HEK293T (cell line): Measurements from ENCODE around the gene PIK3CB.
A peak's percentile ranks its signal among the peaks of the same experiment; 100 is the strongest.
"Not testable (repeated sequence)": the region's sequence is repeated elsewhere in the genome, so short reads cannot be mapped to it uniquely, and the experiment has no call there.

Experiments used
- CTCF ChIA-PET: fragments of 350-600 bp; formaldehyde crosslinking; extraction: SDS; loops from one replicate; lab custom pipeline; 2021; ENCODE audit warnings: antibody characterized with exemption, inconsistent platforms; lab: Yijun Ruan, JAX
- POLR2A ChIA-PET: fragments of 350-600 bp; formaldehyde crosslinking; extraction: SDS; loops from one replicate; lab custom pipeline; 2020; ENCODE audit warnings: antibody characterized with exemption, inconsistent platforms; lab: Yijun Ruan, JAX
- DNase-seq: peaks from one replicate; pipeline ENCODE4 v3.0.0; 2012; ENCODE audit warnings: mixed read lengths; ENCODE audit errors: extremely low spot score
- ARNT ChIP-seq: fragments of 450-650 bp; IDR thresholded peaks from 2 replicates; pipeline ENCODE4 v1.6.1; 2017; ENCODE audit warnings: mild to moderate bottlenecking
- BHLHE40 ChIP-seq: fragments of 450-650 bp; IDR thresholded peaks from 2 replicates; pipeline ENCODE4 v1.6.1; 2016; ENCODE audit warnings: mild to moderate bottlenecking, moderate library complexity, borderline replicate concordance
- CTBP1 ChIP-seq: fragments of 450-650 bp; IDR thresholded peaks from 2 replicates; pipeline ENCODE4 v1.6.1; 2016; ENCODE audit warnings: borderline replicate concordance
- ELF4 ChIP-seq: fragments of 450-650 bp; IDR thresholded peaks from 2 replicates; pipeline ENCODE4 v1.6.1; 2017; ENCODE audit warnings: antibody characterized with exemption
- FOXA1 ChIP-seq: fragments of 450-650 bp; IDR thresholded peaks from 2 replicates; pipeline ENCODE4 v1.6.1; 2016; ENCODE audit warnings: mild to moderate bottlenecking
- FOXK2 ChIP-seq: fragments of 450-650 bp; IDR thresholded peaks from 2 replicates; pipeline ENCODE4 v1.6.1; 2016; ENCODE audit warnings: mild to moderate bottlenecking
- FOXM1 ChIP-seq: fragments of 450-650 bp; IDR thresholded peaks from 2 replicates; pipeline ENCODE4 v1.6.1; 2017; ENCODE audit warnings: mild to moderate bottlenecking, borderline replicate concordance
- HDGF ChIP-seq: fragments of 450-650 bp; IDR thresholded peaks from 2 replicates; pipeline ENCODE4 v1.6.1; 2017; ENCODE audit warnings: antibody characterized with exemption, borderline replicate concordance
- L3MBTL2 ChIP-seq: fragments of 450-650 bp; conservative IDR thresholded peaks from 2 replicates; pipeline ENCODE4 v1.6.1; 2016; ENCODE audit warnings: mild to moderate bottlenecking
- LEF1 ChIP-seq: fragments of 450-650 bp; IDR thresholded peaks from 2 replicates; pipeline ENCODE4 v1.6.1; 2017; ENCODE audit warnings: mild to moderate bottlenecking, borderline replicate concordance
- NFRKB ChIP-seq: fragments of 450-650 bp; IDR thresholded peaks from 2 replicates; pipeline ENCODE4 v1.6.1; 2016; ENCODE audit warnings: mild to moderate bottlenecking, moderate library complexity
- PKNOX1 ChIP-seq: fragments of 450-650 bp; IDR thresholded peaks from 2 replicates; pipeline ENCODE4 v1.6.1; 2016
- SP1 ChIP-seq: fragments of 450-650 bp; IDR thresholded peaks from 2 replicates; pipeline ENCODE4 v1.6.1; 2017
- SUZ12 ChIP-seq: fragments of 450-650 bp; IDR thresholded peaks from 2 replicates; pipeline ENCODE4 v1.6.1; 2016; ENCODE audit warnings: mild to moderate bottlenecking
- ZNF384 ChIP-seq: fragments of 450-650 bp; IDR thresholded peaks from 2 replicates; pipeline ENCODE4 v1.6.1; 2016

Gene PIK3CB

DNA sequence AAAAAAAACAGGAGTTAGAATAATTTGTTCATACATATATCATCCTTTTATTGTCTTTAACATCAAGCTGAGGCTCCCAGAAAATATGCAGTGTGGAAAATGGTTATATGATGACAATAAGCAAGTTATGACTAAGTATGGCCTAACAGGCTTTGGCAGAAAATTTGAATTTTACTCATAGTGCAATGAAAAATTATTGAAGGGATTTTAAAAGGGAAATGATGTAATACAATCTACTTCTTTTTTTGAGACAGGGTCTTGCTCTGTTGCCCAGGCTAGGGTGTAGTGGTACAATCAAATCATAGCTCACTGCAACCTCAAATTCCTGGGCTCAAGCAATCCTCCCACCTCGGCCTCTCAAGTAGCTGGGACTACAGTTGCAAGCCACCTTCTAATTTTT, 147.5 kb downstream of the PIK3CB start:
- TF ChIP-seq FOXM1, result no peak
- ChIA-PET CTCF (interaction anchor here (0.8 to 3.9 kb wide), 2 partner anchors 9 to 229 kb away, joined by 3 to 23 read pairs; no protein-coding TSS in a partner anchor), POLR2A (no interaction called here)
- DNase-seq, result no peak

GRCh38 chr3:138686771-138687221, 147.9 kb downstream of the PIK3CB start:
- ChIA-PET CTCF (interaction anchor here (3.9 kb wide), 1 partner anchor 229 kb away, joined by 23 read pairs; no protein-coding TSS in a partner anchor), POLR2A (no interaction called here)
- TF ChIP-seq ELF4, result no peak
- TF ChIP-seq LEF1, result no peak
- no peak for TF ChIP-seq FOXM1
- TF ChIP-seq SUZ12, result no peak
- no peak for TF ChIP-seq BHLHE40
- TF ChIP-seq FOXA1, result no peak
- TF ChIP-seq PKNOX1, result no peak
- DNase-seq, result peak; percentile 7

DNA sequence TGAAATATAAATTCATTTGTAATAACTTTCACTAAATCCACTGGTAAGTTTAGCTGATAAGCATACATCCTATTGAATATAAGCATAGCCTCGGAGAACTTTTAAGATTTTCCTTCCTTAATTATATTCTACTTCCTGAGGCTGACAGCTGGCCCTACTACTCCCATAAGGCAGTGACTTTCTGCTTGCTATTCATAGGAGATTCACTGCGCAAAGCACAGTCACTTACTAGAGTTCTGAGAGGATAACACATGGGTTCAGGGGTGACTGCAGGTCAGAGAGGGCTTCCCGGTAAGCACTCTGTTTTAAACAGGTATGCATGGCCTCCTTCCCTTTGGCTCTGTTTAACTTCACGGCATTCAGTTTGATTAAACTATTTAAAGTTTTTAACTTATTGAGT, 150.3 kb downstream of the PIK3CB start:
- TF ChIP-seq PKNOX1 (no peak), FOXA1 (no peak), CTBP1 (no peak), BHLHE40 (no peak), FOXM1 (no peak), ZNF384 (no peak), ARNT (no peak), ELF4 (no peak), SUZ12 (no peak), HDGF (no peak), L3MBTL2 (no peak), FOXK2 (no peak), NFRKB (no peak), SP1 (no peak)
- DNase-seq, result no peak
- POLR2A ChIA-PET, result no interaction called here
- CTCF ChIA-PET, result no interaction called here

DNA sequence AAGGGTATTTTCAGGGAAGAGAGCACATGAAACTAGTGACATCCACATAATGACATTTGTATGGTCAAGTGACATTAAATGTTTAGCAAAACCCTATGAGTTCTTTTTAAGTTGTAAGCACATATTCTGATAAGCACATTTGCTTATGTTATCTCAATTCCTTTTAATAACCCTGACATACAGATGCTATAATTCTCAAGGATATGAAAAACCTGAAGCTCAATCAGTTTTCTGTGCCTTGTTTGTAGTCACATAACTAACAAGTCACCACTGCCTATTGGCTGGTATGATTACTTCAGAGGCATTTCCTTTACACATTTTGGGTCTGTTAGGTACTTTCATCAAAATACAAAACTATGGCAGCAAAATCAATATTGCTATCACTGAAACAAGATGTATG, 152.1 kb downstream of the PIK3CB start:
- no peak for DNase-seq
- CTCF ChIA-PET, result interaction anchor here (1.0 kb wide), 1 partner anchor 233 kb away, joined by 3 read pairs; no protein-coding TSS in a partner anchor
- POLR2A ChIA-PET, result no interaction called here
- TF ChIP-seq FOXK2 (no peak), FOXM1 (no peak), NFRKB (no peak), FOXA1 (no peak), ARNT (no peak), SUZ12 (no peak), BHLHE40 (no peak), HDGF (no peak)

- ChIA-PET CTCF (no interaction called here), POLR2A (no interaction called here)
- TF ChIP-seq L3MBTL2 (no peak), FOXM1 (no peak), HDGF (no peak), FOXK2 (no peak), ELF4 (no peak), PKNOX1 (no peak), NFRKB (no peak), LEF1 (no peak), ZNF384 (no peak), ARNT (no peak)
- DNase-seq, result no peak
Measured at GRCh38 chr3:138681463-138682220, 153.1 kb downstream of the PIK3CB start.

- POLR2A ChIA-PET, result interaction anchor here (0.7 kb wide), 1 partner anchor 1355 kb away, joined by 3 read pairs; no protein-coding TSS in a partner anchor
- DNase-seq, CTCF ChIA-PET: not testable (repeated sequence)
Measured at GRCh38 chr3:138680974-138681373, 153.8 kb downstream of the PIK3CB start.

GRCh38 chr3:138678874-138679392, 155.8 kb downstream of the PIK3CB start:
- ChIA-PET CTCF (interaction anchor here (1.4 kb wide), 1 partner anchor 237 kb away, joined by 5 read pairs; no protein-coding TSS in a partner anchor), POLR2A (interaction anchor here (1.3 kb wide), 1 partner anchor 71 kb away, joined by 3 read pairs; the partner anchor contains the start of gene FAIM)
- DNase-seq, result no peak
- TF ChIP-seq SP1 (no peak), CTBP1 (no peak), L3MBTL2 (no peak)
